H1 (cell line): ENCODE data around the gene TMEM178B. TPM values are rescaled to one million over a fixed set of nuclear protein-coding genes. Genes with fewer than 3 reads are reported as not detected.

Experiments used
- CTCF ChIA-PET: fragments of 300-600 bp; sonication (Branson Sonifier 250); formaldehyde crosslinking; loops from one replicate; lab custom pipeline; 2021; ENCODE audit not compliant: partially characterized antibody; lab: Charles Lee
- POLR2A ChIA-PET: fragments of 300-600 bp; sonication (Branson Sonifier 250); formaldehyde crosslinking; loops from one replicate; lab custom pipeline; 2021; ENCODE audit warnings: inconsistent platforms; ENCODE audit not compliant: partially characterized antibody; lab: Charles Lee
- DNase-seq, 2 experiments: peaks; one replicate each; pipeline versions ENCODE4 v3.0.0 to v3.0.0-alpha.2; 2010 to 2022; ENCODE audit warnings: low spot score in 2 of 2, low read depth in 1 of 2, mixed read lengths in 1 of 2
- FAIRE-seq: peaks from 2 replicates; lab custom pipeline; 2011; peaks lifted over from hg19 to GRCh38; lab: Jason Lieb, UNC
- H2AFZ ChIP-seq: 2 replicates; pipeline ENCODE4 v1.8.1; 2012; ENCODE audit warnings: low read length, inconsistent platforms
- H2AK5ac ChIP-seq: 2 replicates; pipeline ENCODE4 v1.6.1; 2013; ENCODE audit warnings: low read depth, low read length
- H2BK120ac ChIP-seq: replicated peaks from 2 replicates; pipeline ENCODE3; 2013; ENCODE audit warnings: low read depth, low read length, inconsistent platforms
- H2BK12ac ChIP-seq: 2 replicates; pipeline ENCODE4 v1.6.1; 2013; ENCODE audit warnings: low read depth, low read length
- H2BK15ac ChIP-seq: 2 replicates; pipeline ENCODE4 v1.6.1; 2013; ENCODE audit warnings: low read length
- H2BK20ac ChIP-seq: 2 replicates; pipeline ENCODE4 v1.6.1; 2013; ENCODE audit warnings: low read length
- H2BK5ac ChIP-seq: 2 replicates; pipeline ENCODE4 v1.6.1; 2013; ENCODE audit warnings: low read depth, low read length
- H3K14ac ChIP-seq: 2 replicates; pipeline ENCODE4 v1.6.1; 2013; ENCODE audit warnings: inconsistent platforms; ENCODE audit not compliant: insufficient read length
- H3K18ac ChIP-seq: 2 replicates; pipeline ENCODE4 v1.6.1; 2013; ENCODE audit warnings: low read length; ENCODE audit errors: extremely low read depth
- H3K23ac ChIP-seq: 2 replicates; pipeline ENCODE4 v1.6.1; 2013; ENCODE audit warnings: inconsistent platforms; ENCODE audit not compliant: insufficient read length
- H3K23me2 ChIP-seq: 2 replicates; pipeline ENCODE4 v1.6.1; 2013; ENCODE audit warnings: low read depth, low read length
- H3K27ac ChIP-seq: 2 replicates; pipeline ENCODE4 v1.6.1; 2011; ENCODE audit warnings: low read depth, low read length, inconsistent platforms
- H3K27me3 ChIP-seq, 4 experiments: replicated peaks in 1 of 4; 1 replicate in 1 of 4; 2 replicates in 3 of 4; pipeline versions ENCODE4 v1.6.1 to v1.8.1; 2011 to 2013; ENCODE audit warnings: low read length in 3 of 4, mild to moderate bottlenecking in 3 of 4, inconsistent platforms in 2 of 4, mixed read lengths in 2 of 4, moderate library complexity in 1 of 4; ENCODE audit not compliant: control insufficient read depth in 3 of 4, insufficient read depth in 3 of 4; ENCODE audit errors: extremely low read depth in 1 of 4
- H3K36me3 ChIP-seq, 4 experiments: 2 replicates each; pipeline versions ENCODE4 v1.6.1 to v1.8.1; 2011 to 2013; ENCODE audit warnings: mild to moderate bottlenecking in 4 of 4, low read length in 3 of 4, moderate library complexity in 2 of 4, control low read depth in 1 of 4, inconsistent platforms in 1 of 4; ENCODE audit not compliant: insufficient read depth in 4 of 4, control insufficient read depth in 2 of 4
- H3K4ac ChIP-seq: replicated peaks from 2 replicates; pipeline ENCODE3; 2013; ENCODE audit warnings: low read length, low read depth, mixed read lengths, inconsistent platforms; ENCODE audit not compliant: insufficient read length
- H3K4me1 ChIP-seq, 4 experiments: replicated peaks in 1 of 4; 1 replicate in 1 of 4; 2 replicates in 3 of 4; pipeline versions ENCODE4 v1.6.1 to v1.8.1; 2011 to 2013; ENCODE audit warnings: low read length in 3 of 4, inconsistent platforms in 2 of 4, mixed read lengths in 1 of 4; ENCODE audit not compliant: insufficient read depth in 4 of 4, control insufficient read depth in 3 of 4
- H3K4me2 ChIP-seq, 2 experiments: 2 replicates each; pipeline versions ENCODE4 v1.6.1 to v1.8.1; 2011 to 2013; ENCODE audit warnings: low read depth in 2 of 2, low read length in 2 of 2, control low read depth in 1 of 2, inconsistent platforms in 1 of 2, mild to moderate bottlenecking in 1 of 2; ENCODE audit not compliant: insufficient read depth in 1 of 2
- H3K4me3 ChIP-seq, 4 experiments: fragments of 200-600, 300-600 bp in 1 of 4; sonication (generic), shearing (Covaris generic), sonication (Bioruptor Twin) in 1 of 4; 2 replicates each; pipeline versions ENCODE4 v1.5.1 to v1.8.1; 2011 to 2016; ENCODE audit warnings: low read length in 4 of 4, low read depth in 3 of 4, control low read depth in 2 of 4, inconsistent platforms in 2 of 4, mild to moderate bottlenecking in 2 of 4, mixed read lengths in 1 of 4, moderate library complexity in 1 of 4; ENCODE audit not compliant: insufficient read depth in 2 of 4; ENCODE audit errors: extremely low read depth in 1 of 4
- H3K56ac ChIP-seq: replicated peaks from 2 replicates; pipeline ENCODE3; 2013; ENCODE audit warnings: low read depth, mild to moderate bottlenecking, mixed read lengths, low read length, inconsistent platforms; ENCODE audit not compliant: insufficient read length
- H3K79me1 ChIP-seq: 2 replicates; pipeline ENCODE4 v1.6.1; 2013; ENCODE audit warnings: low read depth, low read length, control low read depth
- H3K79me2 ChIP-seq, 2 experiments: 2 replicates each; pipeline versions ENCODE4 v1.6.1 to v1.8.1; 2012 to 2013; ENCODE audit warnings: low read length in 2 of 2, mild to moderate bottlenecking in 2 of 2, inconsistent platforms in 1 of 2; ENCODE audit not compliant: insufficient read depth in 2 of 2, control insufficient read depth in 1 of 2
- H3K9ac ChIP-seq, 4 experiments: replicated peaks in 1 of 4; 1 replicate in 1 of 4; 2 replicates in 3 of 4; pipeline versions ENCODE4 v1.6.1 to v1.8.1; 2011 to 2013; ENCODE audit warnings: low read depth in 3 of 4, low read length in 3 of 4, control low read depth in 2 of 4, mild to moderate bottlenecking in 2 of 4, moderate library complexity in 2 of 4, inconsistent platforms in 1 of 4; ENCODE audit errors: extremely low read depth in 1 of 4
- H3K9me3 ChIP-seq, 2 experiments: 2 replicates each; pipeline versions ENCODE4 v1.6.1 to v1.8.1; 2012 to 2013; ENCODE audit warnings: mild to moderate bottlenecking in 2 of 2, moderate library complexity in 2 of 2, control low read depth in 1 of 2, inconsistent platforms in 1 of 2, low read depth in 1 of 2, low read length in 1 of 2, mixed read lengths in 1 of 2; ENCODE audit not compliant: insufficient read depth in 2 of 2
- H4K20me1 ChIP-seq, 2 experiments: replicated peaks in 1 of 2; 2 replicates each; pipeline versions ENCODE3 to v1.8.1; 2011 to 2013; ENCODE audit warnings: inconsistent platforms in 2 of 2, low read length in 2 of 2, mild to moderate bottlenecking in 1 of 2; ENCODE audit not compliant: insufficient read depth in 2 of 2, control insufficient read depth in 1 of 2
- H4K5ac ChIP-seq: 2 replicates; pipeline ENCODE4 v1.6.1; 2013; ENCODE audit warnings: low read length, low read depth, mixed read lengths, inconsistent platforms; ENCODE audit not compliant: insufficient read length
- H4K8ac ChIP-seq: 2 replicates; pipeline ENCODE4 v1.8.0; 2013; ENCODE audit warnings: mild to moderate bottlenecking, moderate library complexity, low read length, inconsistent platforms; ENCODE audit not compliant: insufficient read depth; ENCODE audit errors: extremely low read depth
- H4K91ac ChIP-seq: replicated peaks from 2 replicates; pipeline ENCODE3; 2013; ENCODE audit warnings: low read length, mixed read lengths, inconsistent platforms; ENCODE audit not compliant: insufficient read length
- CREB1 ChIP-seq: IDR thresholded peaks from 2 replicates; pipeline ENCODE4 v1.6.1; 2012; ENCODE audit warnings: inconsistent platforms
- SIN3A ChIP-seq, 2 experiments: IDR thresholded peaks in 1 of 2; conservative IDR thresholded peaks in 1 of 2; 2 replicates each; pipeline ENCODE4 v1.6.1; 2011 to 2012; ENCODE audit warnings: low read length in 2 of 2, improper control_type of control experiment in 1 of 2, low read depth in 1 of 2, mild to moderate bottlenecking in 1 of 2
- TEAD4 ChIP-seq: IDR thresholded peaks from 2 replicates; pipeline ENCODE4 v1.6.1; 2012; ENCODE audit warnings: low read depth, low read length, inconsistent platforms, mixed read lengths
- WGBS, 2 experiments: shearing (Covaris generic) in 1 of 2; methylation state at CpG; one replicate each; pipeline versions ENCODE4 v1.1.6 to v1.1.7; 2013 to 2015; ENCODE audit warnings: low lambda C conversion rate in 2 of 2, mixed read lengths in 2 of 2, inconsistent platforms in 1 of 2, low coverage in 1 of 2, missing lambda C conversion rate in 1 of 2; ENCODE audit not compliant: insufficient replicate concordance in 2 of 2, insufficient coverage in 1 of 2, insufficient read length in 1 of 2; ENCODE audit errors: extremely low coverage in 1 of 2, missing lambda C conversion rate in 1 of 2; 5-methylcytosine and 5-hydroxymethylcytosine counted together
- polyA plus RNA-seq, 7 experiments: library from polyadenylated mRNA; depleted of rRNA in 3 of 7; stranded (reverse) in 5 of 7; unstranded in 2 of 7; fragments of >200 nt in 5 of 7; fragments of 200-250 nt in 2 of 7; gene quantifications; 1 replicate in 5 of 7; 2 replicates in 1 of 7; 4 replicates in 1 of 7; pipeline versions ENCODE4 v1.2.1 to v1.2.3, GENCODE V29; 2011 to 2013; ENCODE audit warnings: missing spikeins in 2 of 7, mixed read lengths in 2 of 7
- total RNA-seq: library from RNA; stranded (reverse); fragmentation: NEBNext Ultra II Directional; extraction: Animal tissue kit (Norgen Biotek cat#: 25700); gene quantifications from 2 replicates; pipeline ENCODE4 v1.2.1, GENCODE V29; 2021

The TMEM178B gene
- total and polyA plus RNA-seq, 2 of the 8 experiments (the other 6 are each of a cell fraction or from before 2014, with no cell fraction given), result 5.3 to 18.1 TPM

DNA sequence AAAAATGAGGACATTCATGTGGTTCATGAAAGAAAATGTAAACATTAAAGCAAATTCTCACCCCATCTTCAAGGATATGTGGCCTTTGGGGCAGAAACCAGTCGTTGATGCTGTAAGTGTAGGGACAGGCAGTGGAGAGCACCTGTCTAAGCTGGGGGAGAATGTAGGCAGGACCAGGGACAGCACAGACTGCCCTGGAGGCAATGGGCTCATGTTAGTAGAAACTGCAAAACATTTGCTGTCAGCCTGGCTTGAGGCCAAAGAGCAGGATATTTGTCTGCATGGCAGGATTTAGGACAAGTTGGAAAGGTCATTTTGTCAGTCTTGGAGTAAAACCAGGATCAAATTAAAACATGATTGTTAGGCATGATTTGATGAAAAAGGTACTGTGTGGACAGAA lies 265.7 kb downstream of the TMEM178B start:
- no peak for FAIRE-seq
- Histone ChIP-seq H4K91ac (no peak overlapping the region), H3K36me3 (no peaks in the 10 kb centered on the region), H3K4me1 (no peaks in the 10 kb centered on the region; a peak in 1 of 7 replicates), H2BK20ac (no peak overlapping the region), H3K79me1 (no peaks in the 10 kb centered on the region), H3K23ac (no peak overlapping the region), H3K18ac (no peak overlapping the region), H3K79me2 (no peaks in the 10 kb centered on the region), H2BK12ac (no peak overlapping the region), H2AFZ (no peak overlapping the region), H3K4me2 (no peak overlapping the region), H3K14ac (no peak overlapping the region), H3K4ac (no peak overlapping the region), H3K9me3 (no peaks in the 10 kb centered on the region), H2BK120ac (no peak overlapping the region), H4K5ac (no peak overlapping the region), H2AK5ac (no peak overlapping the region), H2BK15ac (0 out of 2 replicates have a peak overlapping the region, but pooled peaks have one; percentile 19), H3K56ac (no peak overlapping the region), H2BK5ac (no peak overlapping the region), H4K20me1 (peaks cover 0 to 2% of the 10 kb centered on the region in 2 experiments), H3K9ac (no peak overlapping the region), H4K8ac (no peak overlapping the region), H3K27ac (no peak overlapping the region), H3K4me3 (no peak overlapping the region), H3K23me2 (peaks cover 7% of the 10 kb centered on the region; the same call in 1 of the 2 replicates), H3K27me3 (no peaks in the 10 kb centered on the region)
- CTCF ChIA-PET, result interaction anchor here (0.6 to 1.4 kb wide), 5 partner anchors 9 to 13 kb away, joined by 3 to 4 read pairs (median 3); no protein-coding TSS in a partner anchor
- no peak for DNase-seq
- WGBS, 2 experiments, result 85% methylated on average over 1 of the region's 1 CpG; no CpG with 5 or more reads in 1 of the 2 experiments
- POLR2A ChIA-PET, result no interaction called here
- TF ChIP-seq SIN3A (conservative IDR thresholded peaks at IDR 0.05 in 1 of 2, IDR thresholded peaks at IDR 0.05 in 1 of 2; ENCODE audit: low read depth in 1 of 2, low read length in 2 of 2) (peak in 1 of 2 experiments; percentile 70; a peak in 1 of 4 replicates), TEAD4 (peak; percentile 57; the same call in 1 of the 2 replicates), CREB1 (no peak)
